ENCODE measurements around the gene SPRR1B.

Gene SPRR1B

GRCh38 chr1:153071511-153071910 is 40.5 kb downstream of the SPRR1B start, which contains the start of gene SPRR2B:
Gene SPRR2B, minus strand, starts transcription at chr1:153071611. Its CDS starts 772 bp downstream, at chr1:153070839.
- Histone ChIP-seq H3K4me3 (ENCODE audit: low read length) (no peak within 1 kb of the TSS), H3K79me2 (ENCODE audit: low read length) (no peaks in the 10 kb centered on the region), H3K36me3 (replicated peaks; ENCODE audit: low read depth, low read length) (no peaks in the 10 kb centered on the region), H3K4me1 (ENCODE audit: low read length) (no peaks in the 10 kb centered on the region), H3K27ac (ENCODE audit: low read length) (no peak within 1 kb of the TSS), H3K4me2 (ENCODE audit: low read length) (no peak within 1 kb of the TSS), H2AFZ (ENCODE audit: low read depth, low read length) (no peak within 1 kb of the TSS), H3K9me3 (ENCODE audit: insufficient read depth, low read length) (no peaks in the 10 kb centered on the region), H4K20me1 (ENCODE audit: insufficient read depth, low read length) (no peaks in the 10 kb centered on the region), H3K9ac (ENCODE audit: low read length) (no peak within 1 kb of the TSS), H3K27me3 (ENCODE audit: low read depth, low read length) (peaks cover 40% of the 10 kb centered on the region)
- TF ChIP-seq CTCF (IDR thresholded peaks at IDR 0.05; ENCODE audit: low read depth, low read length) = no peak
- no peak for TF ChIP-seq EZH2phosphoT487 (IDR thresholded peaks at IDR 0.05; ENCODE audit: low read depth)

GRCh38 chr1:153072806-153073726 is 42.1 kb downstream of the SPRR1B start:
- Histone ChIP-seq H4K20me1 (ENCODE audit: insufficient read depth, low read length) (no peaks in the 10 kb centered on the region), H3K27ac (ENCODE audit: low read length) (no peak overlapping the region), H3K79me2 (ENCODE audit: low read length) (no peaks in the 10 kb centered on the region), H3K27me3 (ENCODE audit: low read depth, low read length) (peaks cover 27% of the 10 kb centered on the region), H3K9me3 (ENCODE audit: insufficient read depth, low read length) (no peaks in the 10 kb centered on the region), H3K4me1 (ENCODE audit: low read length) (no peaks in the 10 kb centered on the region), H3K9ac (ENCODE audit: low read length) (no peak overlapping the region), H2AFZ (ENCODE audit: low read depth, low read length) (no peak overlapping the region), H3K36me3 (replicated peaks; ENCODE audit: low read depth, low read length) (no peaks in the 10 kb centered on the region), H3K4me3 (ENCODE audit: low read length) (no peak overlapping the region), H3K4me2 (ENCODE audit: low read length) (no peak overlapping the region)
- TF ChIP-seq EZH2phosphoT487 (IDR thresholded peaks at IDR 0.05; ENCODE audit: low read depth) (no peak), CTCF (IDR thresholded peaks at IDR 0.05; ENCODE audit: low read depth, low read length) (no peak)

- Histone ChIP-seq H3K36me3 (replicated peaks; ENCODE audit: low read depth, low read length) (no peaks in the 10 kb centered on the region), H3K4me1 (ENCODE audit: low read length) (no peaks in the 10 kb centered on the region), H4K20me1 (ENCODE audit: insufficient read depth, low read length) (no peaks in the 10 kb centered on the region), H3K9ac (ENCODE audit: low read length) (no peak overlapping the region), H3K9me3 (ENCODE audit: insufficient read depth, low read length) (no peaks in the 10 kb centered on the region), H3K4me2 (ENCODE audit: low read length) (no peak overlapping the region), H3K27me3 (ENCODE audit: low read depth, low read length) (peaks cover 22% of the 10 kb centered on the region), H3K27ac (ENCODE audit: low read length) (no peak overlapping the region), H3K4me3 (ENCODE audit: low read length) (no peak overlapping the region), H3K79me2 (ENCODE audit: low read length) (no peaks in the 10 kb centered on the region), H2AFZ (ENCODE audit: low read depth, low read length) (no peak overlapping the region)
- TF ChIP-seq CTCF (IDR thresholded peaks at IDR 0.05; ENCODE audit: low read depth, low read length) (no peak), EZH2phosphoT487 (IDR thresholded peaks at IDR 0.05; ENCODE audit: low read depth) (no peak)
Measured at GRCh38 chr1:153081736-153082135, 50.7 kb downstream of the SPRR1B start.

All from OCI-LY3 (cell line).